ENCODE measurements around the gene C6orf89.

GRCh38 chr6:36836111-36837021, 49.4 kb upstream of the C6orf89 start:
- TF ChIP-seq CTCF (conservative IDR thresholded peaks at IDR 0.05; ENCODE audit: low read depth, low read length) = no peak
- TF ChIP-seq EZH2 (IDR thresholded peaks at IDR 0.05; ENCODE audit: borderline replicate concordance, low read depth, low read length, poor library complexity, severe bottlenecking) = no peak
